Endodermal cell (in vitro differentiated cells): ENCODE results near the gene RTF2. TPM values are rescaled to one million over a fixed set of nuclear protein-coding genes. Genes with fewer than 3 reads are reported as not detected.

ENCODE experiments used
- DNase-seq: peaks from one replicate; pipeline ENCODE4 v3.0.0-alpha.2; 2017
- H3K27ac ChIP-seq: 2 replicates; pipeline ENCODE4 v1.5.1; 2013; ENCODE audit warnings: mild to moderate bottlenecking, low read depth, low read length, moderate library complexity
- H3K27me3 ChIP-seq: 2 replicates; pipeline ENCODE4 v1.6.1; 2013; ENCODE audit warnings: mild to moderate bottlenecking, low read length, moderate library complexity; ENCODE audit not compliant: insufficient read depth, control insufficient read depth, poor library complexity, severe bottlenecking
- H3K36me3 ChIP-seq: 2 replicates; pipeline ENCODE4 v1.7.0; 2013; ENCODE audit warnings: mild to moderate bottlenecking, low read length, moderate library complexity; ENCODE audit not compliant: control insufficient read depth, insufficient read depth
- H3K4me1 ChIP-seq: one replicate; pipeline ENCODE4 v1.7.0; 2013; ENCODE audit warnings: low read length; ENCODE audit not compliant: control insufficient read depth, insufficient read depth
- H3K4me3 ChIP-seq: 2 replicates; pipeline ENCODE4 v1.5.1; 2013; ENCODE audit warnings: mild to moderate bottlenecking, low read length, moderate library complexity
- H3K9ac ChIP-seq: 2 replicates; pipeline ENCODE4 v1.6.1; 2013; ENCODE audit warnings: mild to moderate bottlenecking, low read length, moderate library complexity; ENCODE audit not compliant: poor library complexity, severe bottlenecking; ENCODE audit errors: extremely low read depth
- H3K9me3 ChIP-seq: 2 replicates; pipeline ENCODE4 v1.6.1; 2013; ENCODE audit warnings: mild to moderate bottlenecking, low read length, moderate library complexity; ENCODE audit not compliant: control insufficient read depth
- H3K27ac Mint-ChIP-seq: 2 replicates; pipeline ENCODE4 v1.8.0; 2020; ENCODE audit warnings: mixed read lengths
- H3K27me3 Mint-ChIP-seq: 2 replicates; pipeline ENCODE4 v1.8.0; 2021; ENCODE audit warnings: mild to moderate bottlenecking, mixed read lengths; ENCODE audit not compliant: insufficient read depth
- H3K36me3 Mint-ChIP-seq: 2 replicates; pipeline ENCODE4 v1.8.0; 2020; ENCODE audit warnings: low read depth, mixed read lengths
- H3K4me1 Mint-ChIP-seq: 2 replicates; pipeline ENCODE4 v1.8.0; 2020; ENCODE audit warnings: mixed read lengths
- H3K4me3 Mint-ChIP-seq: 2 replicates; pipeline ENCODE4 v1.8.0; 2020; ENCODE audit warnings: mild to moderate bottlenecking, moderate library complexity, mixed read lengths
- H3K9me3 Mint-ChIP-seq: 2 replicates; pipeline ENCODE4 v1.8.0; 2020; ENCODE audit warnings: mild to moderate bottlenecking, mixed read lengths
- WGBS, 2 experiments: methylation state at CpG; one replicate each; pipeline versions ENCODE4 v1.1.5 to v1.1.7; 2013; ENCODE audit warnings: missing lambda C conversion rate in 2 of 2, mixed read lengths in 1 of 2; ENCODE audit not compliant: insufficient coverage in 1 of 2, insufficient read length in 1 of 2; 5-methylcytosine and 5-hydroxymethylcytosine counted together
- total RNA-seq, 2 donors: library from RNA; stranded (reverse); fragmentation: NEBNext Ultra II Directional in 1 of 2; extraction: Animal tissue kit (Norgen Biotek cat#: 25700) in 1 of 2; gene quantifications; 2 replicates in 1 of 2; 3 replicates in 1 of 2; pipeline ENCODE4 v1.2.1, GENCODE V29; 2021
- TF ChIP-seq, protein P1 (sequence below): fragments of 200-600 bp; sonication (generic); conservative IDR thresholded peaks from 2 replicates; pipeline ENCODE4 v1.5.0; 2021; ENCODE audit warnings: antibody characterized with exemption, mild to moderate bottlenecking

The RTF2 gene
- total RNA-seq, 2 donors from 2014 or later = 63.0 to 65.1 TPM

DNA sequence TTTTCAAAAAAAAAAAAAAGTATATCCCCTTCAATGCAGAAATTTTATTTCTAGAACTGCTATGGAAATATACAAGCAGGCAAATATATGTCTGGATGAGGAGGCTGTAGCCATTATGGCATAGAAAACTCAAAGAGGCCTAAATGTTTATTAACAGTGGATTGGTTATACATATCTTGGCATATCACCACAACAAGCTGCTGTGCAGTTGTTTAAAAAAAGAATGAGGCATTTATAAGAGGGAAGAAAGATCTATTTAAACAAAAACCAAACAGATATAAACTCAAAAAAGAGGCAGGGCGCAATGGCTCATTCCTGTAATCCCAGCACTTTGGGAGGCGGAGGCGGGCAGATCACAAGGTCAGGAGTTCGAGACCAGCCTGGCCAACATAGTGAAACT lies 30.1 kb upstream of the RTF2 start:
- no peaks in the 10 kb centered on the region for H3K9me3 Mint-ChIP-seq
- no peak overlapping the region for H3K27ac ChIP-seq
- H3K36me3 Mint-ChIP-seq = no peaks in the 10 kb centered on the region
- H3K9me3 ChIP-seq = no peaks in the 10 kb centered on the region
- 97 to 100% methylated on average over 4 of the region's 4 CpGs for WGBS, 2 experiments
- H3K27me3 ChIP-seq = no peaks in the 10 kb centered on the region
- no peak overlapping the region for H3K9ac ChIP-seq
- H3K27ac Mint-ChIP-seq = no peak overlapping the region
- TF ChIP-seq, protein P1, sequence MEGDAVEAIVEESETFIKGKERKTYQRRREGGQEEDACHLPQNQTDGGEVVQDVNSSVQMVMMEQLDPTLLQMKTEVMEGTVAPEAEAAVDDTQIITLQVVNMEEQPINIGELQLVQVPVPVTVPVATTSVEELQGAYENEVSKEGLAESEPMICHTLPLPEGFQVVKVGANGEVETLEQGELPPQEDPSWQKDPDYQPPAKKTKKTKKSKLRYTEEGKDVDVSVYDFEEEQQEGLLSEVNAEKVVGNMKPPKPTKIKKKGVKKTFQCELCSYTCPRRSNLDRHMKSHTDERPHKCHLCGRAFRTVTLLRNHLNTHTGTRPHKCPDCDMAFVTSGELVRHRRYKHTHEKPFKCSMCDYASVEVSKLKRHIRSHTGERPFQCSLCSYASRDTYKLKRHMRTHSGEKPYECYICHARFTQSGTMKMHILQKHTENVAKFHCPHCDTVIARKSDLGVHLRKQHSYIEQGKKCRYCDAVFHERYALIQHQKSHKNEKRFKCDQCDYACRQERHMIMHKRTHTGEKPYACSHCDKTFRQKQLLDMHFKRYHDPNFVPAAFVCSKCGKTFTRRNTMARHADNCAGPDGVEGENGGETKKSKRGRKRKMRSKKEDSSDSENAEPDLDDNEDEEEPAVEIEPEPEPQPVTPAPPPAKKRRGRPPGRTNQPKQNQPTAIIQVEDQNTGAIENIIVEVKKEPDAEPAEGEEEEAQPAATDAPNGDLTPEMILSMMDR = no peak
- no peaks in the 10 kb centered on the region for H3K4me1 Mint-ChIP-seq
- peaks cover 3% of the 10 kb centered on the region for H3K27me3 Mint-ChIP-seq
- H3K4me3 ChIP-seq = no peak overlapping the region
- no peaks in the 10 kb centered on the region for H3K4me1 ChIP-seq
- no peak overlapping the region for H3K4me3 Mint-ChIP-seq
- DNase-seq = no peak
- no peaks in the 10 kb centered on the region for H3K36me3 ChIP-seq

DNA sequence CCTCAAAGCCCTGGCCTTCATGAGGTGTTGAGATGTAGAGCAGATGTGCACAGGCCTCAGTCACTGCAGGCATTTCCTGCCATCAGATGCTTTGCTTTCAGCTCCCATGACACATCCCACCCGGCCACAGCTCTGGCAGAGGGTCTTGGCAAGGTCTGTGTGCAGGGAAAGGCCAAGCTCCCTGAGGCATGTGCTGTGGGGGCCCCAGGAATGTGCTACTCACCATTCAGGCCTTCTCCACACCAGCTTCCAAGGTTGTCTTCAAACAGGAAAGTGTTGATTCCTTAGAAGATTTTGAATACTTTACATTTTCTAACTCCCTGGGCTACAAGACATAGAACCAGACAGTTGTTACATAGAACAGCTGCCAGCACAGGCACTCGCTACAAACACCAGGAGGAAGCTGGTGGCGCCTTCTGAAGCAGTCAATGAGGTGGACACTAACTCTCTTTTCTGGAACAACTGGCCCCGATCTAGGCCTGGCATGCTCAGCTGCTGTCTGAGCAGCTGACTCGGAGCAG lies 28.6 kb upstream of the RTF2 start:
- no peaks in the 10 kb centered on the region for H3K9me3 Mint-ChIP-seq
- no peak overlapping the region for H3K27ac Mint-ChIP-seq
- H3K27ac ChIP-seq = no peak overlapping the region

GRCh38 chr20:56440346-56441007 lies 27.9 kb upstream of the RTF2 start:
- peaks cover 9% of the 10 kb centered on the region for H3K27me3 Mint-ChIP-seq
- no peaks in the 10 kb centered on the region for H3K36me3 Mint-ChIP-seq
- no peak for DNase-seq
- Histone ChIP-seq H3K27ac (no peak overlapping the region), H3K4me1 (no peaks in the 10 kb centered on the region), H3K27me3 (no peaks in the 10 kb centered on the region), H3K36me3 (no peaks in the 10 kb centered on the region), H3K9me3 (no peaks in the 10 kb centered on the region), H3K4me3 (no peak overlapping the region), H3K9ac (no peak overlapping the region)
- WGBS, 2 experiments = 90 to 94% methylated on average over 2 to 4 of the region's 4 CpGs
- TF ChIP-seq, protein P1 = no peak
- H3K27ac Mint-ChIP-seq = no peak overlapping the region
- no peaks in the 10 kb centered on the region for H3K9me3 Mint-ChIP-seq
- no peak overlapping the region for H3K4me3 Mint-ChIP-seq
- no peaks in the 10 kb centered on the region for H3K4me1 Mint-ChIP-seq

More for the DNA sequence above, 28.6 kb upstream of the RTF2 start:
- Histone ChIP-seq H3K4me3 (no peak overlapping the region), H3K9ac (no peak overlapping the region), H3K9me3 (no peaks in the 10 kb centered on the region), H3K36me3 (no peaks in the 10 kb centered on the region), H3K27me3 (no peaks in the 10 kb centered on the region), H3K4me1 (no peaks in the 10 kb centered on the region)
- no peaks in the 10 kb centered on the region for H3K4me1 Mint-ChIP-seq
- no peak overlapping the region for H3K4me3 Mint-ChIP-seq
- DNase-seq = no peak
- TF ChIP-seq, protein P1 = no peak
- H3K36me3 Mint-ChIP-seq = no peaks in the 10 kb centered on the region
- H3K27me3 Mint-ChIP-seq = peaks cover 9% of the 10 kb centered on the region
- WGBS, 2 experiments = 88 to 92% methylated on average over 5 of the region's 5 CpGs
